GM12878 (cell line): ENCODE measurements around the gene GRM7. TPM values are rescaled to one million over a fixed set of nuclear protein-coding genes. Genes with fewer than 3 reads are reported as not detected.

Experiments used
- ATAC-seq: fragments of 200-7000 bp; cut with Tn5 transposase; 3 replicates; pipeline ENCODE4 v1.9.1; 2020; ENCODE audit warnings: mild to moderate bottlenecking, moderate library complexity
- BruUV-seq: library from RNA; stranded (reverse); fragments of 400-500 nt; replicated peaks from 2 replicates; lab custom pipeline; 2021; lab: Mats Ljungman, UMichigan
- CTCF ChIA-PET: fragments of 300-600 bp; sonication (Branson Sonifier 250); formaldehyde crosslinking; extraction: SDS; loops from one replicate; lab custom pipeline; 2021; ENCODE audit warnings: inconsistent platforms; lab: Yijun Ruan, JAX
- POLR2A ChIA-PET: fragments of 350-600 bp; formaldehyde crosslinking; extraction: SDS; loops from one replicate; lab custom pipeline; 2021; ENCODE audit warnings: inconsistent platforms; lab: Charles Lee
- RAD21 ChIA-PET: fragments of 300-600 bp; sonication (Branson Sonifier 250); formaldehyde crosslinking; loops from one replicate; lab custom pipeline; 2023; ENCODE audit warnings: antibody characterized with exemption; ENCODE audit not compliant: unreplicated experiment; lab: Charles Lee
- SMC1A ChIA-PET: fragments of 300-600 bp; sonication (Branson Sonifier 250); formaldehyde crosslinking; loops from one replicate; lab custom pipeline; 2023; ENCODE audit not compliant: unreplicated experiment, uncharacterized antibody; lab: Charles Lee
- DNase-seq: peaks from one replicate; pipeline ENCODE4 v3.0.0-alpha.2; 2011; ENCODE audit warnings: low read depth, low spot score
- FAIRE-seq: peaks from 3 replicates; lab custom pipeline; 2011; peaks lifted over from hg19 to GRCh38; lab: Jason Lieb, UNC
- H2AFZ ChIP-seq: 2 replicates; pipeline ENCODE4 v1.6.0; 2011; ENCODE audit warnings: low read depth, low read length, control low read depth; ENCODE audit not compliant: control insufficient read depth
- H3K27ac ChIP-seq: 2 replicates; pipeline ENCODE4 v1.5.1; 2011; ENCODE audit warnings: control low read depth; ENCODE audit not compliant: control insufficient read depth, insufficient read depth
- H3K27me3 ChIP-seq, 2 experiments: replicated peaks in 1 of 2; 2 replicates each; pipeline versions ENCODE4 v1.6.0 to v1.6.1; 2011; ENCODE audit warnings: low read length in 1 of 2; ENCODE audit not compliant: control insufficient read depth in 2 of 2, insufficient read depth in 2 of 2
- H3K36me3 ChIP-seq, 2 experiments: 2 replicates each; pipeline ENCODE4 v1.5.1; 2011; ENCODE audit warnings: low read length in 1 of 2; ENCODE audit not compliant: control insufficient read depth in 2 of 2, insufficient read depth in 2 of 2
- H3K4me1 ChIP-seq: 2 replicates; pipeline ENCODE4 v1.6.1; 2011; ENCODE audit warnings: mild to moderate bottlenecking, low read length, moderate library complexity, mixed read lengths; ENCODE audit not compliant: control insufficient read depth, insufficient read depth
- H3K4me2 ChIP-seq: 2 replicates; pipeline ENCODE4 v1.6.0; 2011; ENCODE audit warnings: control low read depth; ENCODE audit not compliant: control insufficient read depth, insufficient read depth
- H3K4me3 ChIP-seq: fragments of 200-600 bp; sonication (generic); 2 replicates; pipeline ENCODE4 v1.5.1; 2016
- H3K79me2 ChIP-seq: 2 replicates; pipeline ENCODE4 v1.6.0; 2011; ENCODE audit warnings: low read length; ENCODE audit not compliant: control insufficient read depth, insufficient read depth
- H3K9ac ChIP-seq: 2 replicates; pipeline ENCODE4 v1.8.0; 2011; ENCODE audit warnings: low read length, control low read depth, mixed read lengths; ENCODE audit not compliant: control insufficient read depth, insufficient read depth
- H3K9me3 ChIP-seq: replicated peaks from 3 replicates; pipeline ENCODE4 v1.5.1; 2011; ENCODE audit warnings: mild to moderate bottlenecking, low read length; ENCODE audit not compliant: control insufficient read depth, insufficient read depth
- H4K20me1 ChIP-seq: 2 replicates; pipeline ENCODE4 v1.6.0; 2011; ENCODE audit not compliant: control insufficient read depth, insufficient read depth
- CUX1 ChIP-seq: IDR thresholded peaks from 2 replicates; pipeline ENCODE4 v1.6.1; 2012; ENCODE audit warnings: improper control_type of control experiment, low read depth, low read length; ENCODE audit not compliant: insufficient replicate concordance
- DPF2 ChIP-seq: fragments of 450-650 bp; IDR thresholded peaks from 2 replicates; pipeline ENCODE4 v1.6.1; 2017; ENCODE audit warnings: mild to moderate bottlenecking
- FOS ChIP-seq: IDR thresholded peaks from 3 replicates; pipeline ENCODE4 v1.6.1; 2011; ENCODE audit warnings: borderline replicate concordance; ENCODE audit not compliant: insufficient read length; ENCODE audit errors: extremely low read depth
- HCFC1 ChIP-seq: fragments of 150-350 bp; IDR thresholded peaks from 2 replicates; pipeline ENCODE4 v1.6.1; 2014; ENCODE audit warnings: low read length
- HDGF ChIP-seq: fragments of 450-650 bp; IDR thresholded peaks from 2 replicates; pipeline ENCODE4 v1.6.1; 2016; ENCODE audit warnings: antibody characterized with exemption
- MTA2 ChIP-seq: fragments of 450-650 bp; IDR thresholded peaks from 2 replicates; pipeline ENCODE4 v1.6.1; 2016; ENCODE audit warnings: low read depth, mild to moderate bottlenecking, moderate library complexity
- POLR2AphosphoS2 ChIP-seq: IDR thresholded peaks from 2 replicates; pipeline ENCODE4 v1.6.1; 2011; ENCODE audit warnings: low read depth, mild to moderate bottlenecking, low read length, improper control_type of control experiment, moderate library complexity
- RBBP5 ChIP-seq: fragments of 200-600 bp; sonication (generic); conservative IDR thresholded peaks from 2 replicates; pipeline ENCODE4 v1.6.1; 2016
- SMC3 ChIP-seq: IDR thresholded peaks from 2 replicates; pipeline ENCODE4 v1.6.1; 2011; ENCODE audit warnings: low read length, improper control_type of control experiment, borderline replicate concordance
- TBL1XR1 ChIP-seq: IDR thresholded peaks from 2 replicates; pipeline ENCODE4 v1.6.1; 2012; ENCODE audit warnings: low read depth, low read length, improper control_type of control experiment
- TCF12 ChIP-seq: IDR thresholded peaks from 2 replicates; pipeline ENCODE4 v1.6.1; 2011; ENCODE audit warnings: low read depth, mild to moderate bottlenecking, low read length
- WGBS: methylation state at CpG from one replicate; pipeline ENCODE4 v1.1.6; 2016; ENCODE audit warnings: low lambda C conversion rate; ENCODE audit not compliant: insufficient replicate concordance, insufficient coverage; ENCODE audit errors: missing lambda C conversion rate; 5-methylcytosine and 5-hydroxymethylcytosine counted together
- in situ Hi-C: fragments of 300-500 bp; cut with MboI; formaldehyde crosslinking; loops from 9 replicates; pipeline ENCODE4 v1.14.3; 2018; ENCODE audit warnings: mixed read lengths
- intact Hi-C: fragments of 100-400 bp; cut with micrococcal nuclease; formaldehyde crosslinking; loops from one replicate; pipeline ENCODE4 v1.14.2; 2022; ENCODE audit not compliant: unreplicated experiment
- polyA plus RNA-seq, 11 experiments: library from polyadenylated mRNA; depleted of rRNA in 4 of 11; unstranded in 6 of 11; stranded (reverse) in 5 of 11; fragments of >200 nt; fragmentation: Nextera tagmentation in 4 of 11; fragmentation: Illumina TruSeq in 1 of 11; extraction: Ambion mirVana in 4 of 11; extraction: Trizol in 1 of 11; gene quantifications; 1 replicate in 1 of 11; 2 replicates in 10 of 11; pipeline versions ENCODE4 v1.2.1 to v1.2.3, GENCODE V29; 2011 to 2016; ENCODE audit warnings: inconsistent platforms in 2 of 11, missing spikeins in 2 of 11, low read depth in 1 of 11
- total RNA-seq, 4 experiments: library from RNA; depleted of rRNA in 3 of 4; stranded (reverse); fragments of >200 nt in 3 of 4; fragmentation: Illumina TruSeq in 1 of 4; extraction: Trizol in 1 of 4; gene quantifications; 2 replicates each; pipeline versions ENCODE4 v1.2.1 to v1.2.3, GENCODE V29; 2013 to 2021
- TF ChIP-seq, protein P1 (sequence below): fragments of 450-650 bp; IDR thresholded peaks from 2 replicates; pipeline ENCODE4 v1.6.1; 2017; ENCODE audit warnings: antibody characterized with exemption, mild to moderate bottlenecking, moderate library complexity
- TF ChIP-seq, protein P2 (sequence below): fragments of 450-650 bp; IDR thresholded peaks from 2 replicates; pipeline ENCODE4 v1.6.1; 2016; ENCODE audit warnings: mild to moderate bottlenecking, moderate library complexity, borderline replicate concordance

Gene GRM7
- total and polyA plus RNA-seq, 10 of the 15 experiments (the other 5 are each of a cell fraction or from before 2014, with no cell fraction given): not detected

GRCh38 chr3:6928064-6928463 is 67.1 kb downstream of the GRM7 start:
- BruUV-seq: no TSS peak
- DNase-seq: no peak
- no peaks in the 10 kb centered on the region for H3K4me1 ChIP-seq
- H3K4me2 ChIP-seq: no peak overlapping the region
- no peaks in the 10 kb centered on the region for H4K20me1 ChIP-seq
- ChIA-PET CTCF (no interaction called here), RAD21 (no interaction called here), SMC1A (no interaction called here), POLR2A (no interaction called here)
- FAIRE-seq: no peak
- intact Hi-C loops (no loop called here), in situ Hi-C loops (no loop called here)
- H3K9me3 ChIP-seq: no peaks in the 10 kb centered on the region
- H3K27ac ChIP-seq: no peak overlapping the region
- WGBS: 0% methylated on average over 2 of the region's 2 CpGs
- TF ChIP-seq HDGF (no peak), TCF12 (no peak), RBBP5 (no peak), MTA2 (no peak), POLR2AphosphoS2 (no peak), TBL1XR1 (no peak), CUX1 (no peak), DPF2 (no peak), SMC3 (no peak), FOS (no peak), HCFC1 (no peak)
- TF ChIP-seq, protein P1, sequence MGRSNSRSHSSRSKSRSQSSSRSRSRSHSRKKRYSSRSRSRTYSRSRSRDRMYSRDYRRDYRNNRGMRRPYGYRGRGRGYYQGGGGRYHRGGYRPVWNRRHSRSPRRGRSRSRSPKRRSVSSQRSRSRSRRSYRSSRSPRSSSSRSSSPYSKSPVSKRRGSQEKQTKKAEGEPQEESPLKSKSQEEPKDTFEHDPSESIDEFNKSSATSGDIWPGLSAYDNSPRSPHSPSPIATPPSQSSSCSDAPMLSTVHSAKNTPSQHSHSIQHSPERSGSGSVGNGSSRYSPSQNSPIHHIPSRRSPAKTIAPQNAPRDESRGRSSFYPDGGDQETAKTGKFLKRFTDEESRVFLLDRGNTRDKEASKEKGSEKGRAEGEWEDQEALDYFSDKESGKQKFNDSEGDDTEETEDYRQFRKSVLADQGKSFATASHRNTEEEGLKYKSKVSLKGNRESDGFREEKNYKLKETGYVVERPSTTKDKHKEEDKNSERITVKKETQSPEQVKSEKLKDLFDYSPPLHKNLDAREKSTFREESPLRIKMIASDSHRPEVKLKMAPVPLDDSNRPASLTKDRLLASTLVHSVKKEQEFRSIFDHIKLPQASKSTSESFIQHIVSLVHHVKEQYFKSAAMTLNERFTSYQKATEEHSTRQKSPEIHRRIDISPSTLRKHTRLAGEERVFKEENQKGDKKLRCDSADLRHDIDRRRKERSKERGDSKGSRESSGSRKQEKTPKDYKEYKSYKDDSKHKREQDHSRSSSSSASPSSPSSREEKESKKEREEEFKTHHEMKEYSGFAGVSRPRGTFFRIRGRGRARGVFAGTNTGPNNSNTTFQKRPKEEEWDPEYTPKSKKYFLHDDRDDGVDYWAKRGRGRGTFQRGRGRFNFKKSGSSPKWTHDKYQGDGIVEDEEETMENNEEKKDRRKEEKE: no peak
- TF ChIP-seq, protein P2, sequence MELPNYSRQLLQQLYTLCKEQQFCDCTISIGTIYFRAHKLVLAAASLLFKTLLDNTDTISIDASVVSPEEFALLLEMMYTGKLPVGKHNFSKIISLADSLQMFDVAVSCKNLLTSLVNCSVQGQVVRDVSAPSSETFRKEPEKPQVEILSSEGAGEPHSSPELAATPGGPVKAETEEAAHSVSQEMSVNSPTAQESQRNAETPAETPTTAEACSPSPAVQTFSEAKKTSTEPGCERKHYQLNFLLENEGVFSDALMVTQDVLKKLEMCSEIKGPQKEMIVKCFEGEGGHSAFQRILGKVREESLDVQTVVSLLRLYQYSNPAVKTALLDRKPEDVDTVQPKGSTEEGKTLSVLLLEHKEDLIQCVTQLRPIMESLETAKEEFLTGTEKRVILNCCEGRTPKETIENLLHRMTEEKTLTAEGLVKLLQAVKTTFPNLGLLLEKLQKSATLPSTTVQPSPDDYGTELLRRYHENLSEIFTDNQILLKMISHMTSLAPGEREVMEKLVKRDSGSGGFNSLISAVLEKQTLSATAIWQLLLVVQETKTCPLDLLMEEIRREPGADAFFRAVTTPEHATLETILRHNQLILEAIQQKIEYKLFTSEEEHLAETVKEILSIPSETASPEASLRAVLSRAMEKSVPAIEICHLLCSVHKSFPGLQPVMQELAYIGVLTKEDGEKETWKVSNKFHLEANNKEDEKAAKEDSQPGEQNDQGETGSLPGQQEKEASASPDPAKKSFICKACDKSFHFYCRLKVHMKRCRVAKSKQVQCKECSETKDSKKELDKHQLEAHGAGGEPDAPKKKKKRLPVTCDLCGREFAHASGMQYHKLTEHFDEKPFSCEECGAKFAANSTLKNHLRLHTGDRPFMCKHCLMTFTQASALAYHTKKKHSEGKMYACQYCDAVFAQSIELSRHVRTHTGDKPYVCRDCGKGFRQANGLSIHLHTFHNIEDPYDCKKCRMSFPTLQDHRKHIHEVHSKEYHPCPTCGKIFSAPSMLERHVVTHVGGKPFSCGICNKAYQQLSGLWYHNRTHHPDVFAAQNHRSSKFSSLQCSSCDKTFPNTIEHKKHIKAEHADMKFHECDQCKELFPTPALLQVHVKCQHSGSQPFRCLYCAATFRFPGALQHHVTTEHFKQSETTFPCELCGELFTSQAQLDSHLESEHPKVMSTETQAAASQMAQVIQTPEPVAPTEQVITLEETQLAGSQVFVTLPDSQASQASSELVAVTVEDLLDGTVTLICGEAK: no peak
- H2AFZ ChIP-seq: no peak overlapping the region
- ATAC-seq: no peak
- no peaks in the 10 kb centered on the region for H3K79me2 ChIP-seq
- no peak overlapping the region for H3K4me3 ChIP-seq
- H3K36me3 ChIP-seq: no peaks in the 10 kb centered on the region
- no peaks in the 10 kb centered on the region for H3K27me3 ChIP-seq
- no peak overlapping the region for H3K9ac ChIP-seq
